Lung microvascular endothelial cell (primary cell): ENCODE measurements around the gene TMPRSS11A. TPM values are rescaled to one million over a fixed set of nuclear protein-coding genes. Genes with fewer than 3 reads are reported as not detected.

Experiments used
- DNase-seq, 2 donors: peaks; one replicate each; pipeline versions ENCODE4 v3.0.0 to v3.0.0-alpha.2; 2010; ENCODE audit warnings: low read depth in 2 of 2
- total RNA-seq: library from RNA; depleted of rRNA; stranded (reverse); fragments of >200 nt; gene quantifications from 2 replicates; pipeline ENCODE4 v1.2.1, GENCODE V29; 2014

The TMPRSS11A gene, protein sequence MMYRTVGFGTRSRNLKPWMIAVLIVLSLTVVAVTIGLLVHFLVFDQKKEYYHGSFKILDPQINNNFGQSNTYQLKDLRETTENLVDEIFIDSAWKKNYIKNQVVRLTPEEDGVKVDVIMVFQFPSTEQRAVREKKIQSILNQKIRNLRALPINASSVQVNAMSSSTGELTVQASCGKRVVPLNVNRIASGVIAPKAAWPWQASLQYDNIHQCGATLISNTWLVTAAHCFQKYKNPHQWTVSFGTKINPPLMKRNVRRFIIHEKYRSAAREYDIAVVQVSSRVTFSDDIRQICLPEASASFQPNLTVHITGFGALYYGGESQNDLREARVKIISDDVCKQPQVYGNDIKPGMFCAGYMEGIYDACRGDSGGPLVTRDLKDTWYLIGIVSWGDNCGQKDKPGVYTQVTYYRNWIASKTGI
- total RNA-seq, result not detected in 2 replicates

DNA sequence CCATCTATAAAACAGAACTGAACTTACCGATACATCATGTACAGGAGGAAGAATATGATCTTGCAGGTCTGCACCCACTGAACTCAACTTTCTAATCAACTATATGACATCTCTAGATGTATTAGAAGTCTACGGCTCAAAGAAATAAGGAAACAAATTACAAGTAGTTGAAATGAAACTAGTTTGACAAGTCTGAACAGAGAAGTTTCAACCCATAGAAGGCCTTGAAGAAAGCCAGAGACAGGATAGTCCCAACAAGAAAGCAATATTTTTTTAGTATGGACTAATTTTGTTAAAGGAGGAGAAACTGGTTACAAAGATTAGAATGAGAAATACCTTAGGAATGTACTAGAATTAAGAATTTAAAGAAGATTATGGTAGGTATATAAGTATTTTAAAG, at the start of gene TMPRSS11A:
Gene TMPRSS11A (minus strand): TSS at position 138 of the 400 bp plus-strand sequence. CDS start 100 bp downstream, at position 38.
- DNase-seq, result no peak

DNA sequence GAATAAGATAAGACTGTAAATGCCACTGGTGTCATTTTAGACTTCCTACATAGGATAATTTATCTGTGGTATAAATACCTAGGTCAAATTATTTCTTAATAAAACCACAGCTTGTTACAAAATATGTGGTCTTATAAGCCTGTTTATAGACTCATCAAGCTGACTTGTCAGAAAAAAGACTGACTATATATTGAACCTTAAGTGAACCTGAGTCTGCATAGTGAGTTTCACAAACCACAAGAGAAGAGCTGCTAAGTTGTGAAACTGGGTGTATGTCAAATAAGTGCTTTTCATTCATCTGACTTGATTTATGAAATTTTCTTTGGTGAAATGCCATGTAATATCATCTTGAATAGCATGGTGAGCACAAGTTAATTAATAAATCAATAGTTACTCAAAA, 48.4 kb upstream of the TMPRSS11A start:
- no peak for DNase-seq

DNA sequence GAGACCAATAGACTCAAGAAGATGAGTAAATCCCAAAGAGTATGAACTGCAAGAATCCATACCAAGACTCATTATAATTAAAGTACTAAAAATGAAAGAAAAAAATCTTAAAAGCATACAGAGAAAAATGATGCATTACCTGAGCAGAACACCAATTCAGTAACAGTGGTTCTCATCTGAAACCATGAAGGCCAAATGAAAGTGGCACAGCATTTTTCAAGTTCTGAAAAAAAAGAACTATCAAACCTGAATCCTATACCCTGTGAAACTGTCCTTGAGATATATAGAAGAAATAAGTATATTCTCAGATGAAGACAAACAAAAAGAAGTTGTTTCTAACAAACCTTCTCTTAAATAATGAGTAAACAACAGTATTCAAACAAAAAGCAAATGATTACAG, 39.6 kb upstream of the TMPRSS11A start:
- no peak for DNase-seq

DNA sequence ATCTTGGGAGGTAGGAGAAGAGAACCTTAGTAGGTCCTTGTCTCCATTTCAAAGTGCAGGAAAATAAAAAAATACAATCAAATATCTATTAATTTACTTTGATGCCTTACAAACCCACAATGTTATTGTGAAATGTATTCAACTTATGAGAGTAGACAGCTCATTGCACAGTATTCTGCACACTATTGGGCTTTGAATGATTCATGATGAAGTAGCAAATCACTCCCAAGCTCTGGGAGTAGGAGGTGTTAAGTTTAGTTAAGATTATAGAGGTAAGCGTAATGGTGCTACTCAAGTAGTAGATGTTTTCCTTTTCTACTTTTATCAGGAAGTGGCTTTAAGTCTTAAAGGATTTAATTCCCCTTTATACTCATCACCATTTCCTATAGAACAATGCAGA, 32.8 kb upstream of the TMPRSS11A start:
- DNase-seq, result no peak

DNA sequence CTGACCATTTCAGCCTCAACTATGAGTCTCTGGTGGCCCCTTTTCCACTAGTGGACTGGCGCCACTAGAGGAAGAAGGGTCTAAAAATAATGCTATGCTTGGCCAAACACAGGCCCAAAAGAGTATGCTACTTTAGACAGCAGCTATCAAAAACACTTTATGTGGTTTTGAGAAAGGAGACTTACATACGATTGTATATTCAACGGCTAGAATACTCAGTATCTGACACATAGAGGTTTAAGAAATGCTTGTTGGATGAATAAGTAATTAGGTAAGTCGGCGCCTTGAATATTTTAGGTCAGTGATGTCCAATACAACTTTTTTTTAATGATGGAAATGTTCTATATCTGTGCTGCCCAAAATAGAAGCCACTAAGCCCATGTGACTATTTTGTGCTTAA, 25.7 kb upstream of the TMPRSS11A start:
- no peak for DNase-seq

DNA sequence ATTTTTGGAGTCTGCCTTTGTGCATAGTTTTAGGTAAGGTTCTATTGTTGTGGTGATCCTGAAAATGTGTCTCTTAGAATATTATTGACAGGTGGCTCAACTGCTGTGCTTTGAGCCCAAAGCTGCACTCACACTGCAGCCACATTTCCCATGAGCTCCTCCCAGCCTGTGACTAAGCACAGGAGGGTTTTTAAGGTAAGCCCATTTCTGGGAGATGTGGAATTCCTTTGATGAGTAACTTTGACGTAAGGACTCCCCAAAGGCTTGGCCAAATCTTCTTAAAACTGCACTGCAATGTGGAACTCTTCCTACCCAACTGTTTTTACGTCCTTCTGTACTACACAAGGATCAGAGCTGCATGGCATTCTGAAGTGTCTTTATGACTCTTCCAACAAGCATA, 20.0 kb upstream of the TMPRSS11A start:
- DNase-seq, result no peak

DNA sequence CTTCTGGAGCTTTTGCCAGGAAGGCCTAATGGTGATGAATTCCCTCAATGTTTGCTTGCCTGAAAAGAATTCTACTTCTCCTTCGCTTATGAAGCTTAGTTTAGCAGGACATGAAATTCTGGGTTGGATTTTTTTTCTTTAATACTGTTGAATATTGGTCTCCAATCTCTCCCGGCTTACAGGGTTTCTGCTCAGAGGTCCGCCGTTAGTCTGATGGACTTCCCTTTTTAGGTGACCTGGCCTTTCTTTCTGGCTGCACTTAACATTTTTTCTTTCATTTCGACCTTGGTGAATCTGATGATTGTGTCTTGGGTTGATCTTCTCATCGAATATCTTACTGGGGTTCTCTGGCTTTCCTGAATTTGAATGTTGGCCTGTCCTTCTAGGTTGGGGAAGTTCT, 17.2 kb upstream of the TMPRSS11A start:
- DNase-seq, result no peak

DNA sequence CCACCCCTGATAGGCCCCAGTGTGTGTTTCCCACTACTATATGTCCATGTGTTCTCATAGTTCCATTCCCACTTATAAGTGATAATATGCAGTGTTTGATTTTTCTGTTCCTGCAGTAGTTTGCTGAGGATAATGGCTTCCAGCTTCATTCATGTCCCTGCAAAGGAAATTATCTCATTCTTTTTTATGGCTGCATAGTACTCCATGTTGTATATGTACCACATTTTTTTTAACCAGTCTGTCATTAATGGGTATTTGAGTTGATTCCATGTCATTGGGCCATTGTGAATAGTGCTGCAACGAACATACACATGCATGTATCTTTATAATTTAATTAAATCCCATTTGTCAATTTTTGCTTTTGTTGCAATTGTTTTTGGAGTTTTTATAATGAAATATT, 10.3 kb upstream of the TMPRSS11A start:
- DNase-seq, result no peak

DNA sequence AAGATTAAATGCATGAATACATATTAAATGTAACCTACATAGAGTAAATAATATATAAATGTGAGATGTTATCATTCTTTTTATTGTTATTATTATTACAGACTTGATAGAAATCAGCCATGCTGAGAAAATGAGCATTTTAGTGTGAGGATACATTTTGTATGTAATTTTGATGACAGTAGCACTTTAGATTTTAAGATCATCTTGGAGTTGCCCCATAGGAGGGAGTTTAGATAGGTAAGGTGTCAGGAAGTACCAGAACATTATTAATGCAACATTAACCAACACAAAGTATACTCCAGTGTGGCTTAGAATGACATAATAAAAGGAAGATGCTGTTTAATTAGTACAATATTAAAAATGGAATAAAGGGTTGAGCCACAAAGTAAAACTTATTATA, 8.4 kb downstream of the TMPRSS11A start:
- no peak for DNase-seq

DNA sequence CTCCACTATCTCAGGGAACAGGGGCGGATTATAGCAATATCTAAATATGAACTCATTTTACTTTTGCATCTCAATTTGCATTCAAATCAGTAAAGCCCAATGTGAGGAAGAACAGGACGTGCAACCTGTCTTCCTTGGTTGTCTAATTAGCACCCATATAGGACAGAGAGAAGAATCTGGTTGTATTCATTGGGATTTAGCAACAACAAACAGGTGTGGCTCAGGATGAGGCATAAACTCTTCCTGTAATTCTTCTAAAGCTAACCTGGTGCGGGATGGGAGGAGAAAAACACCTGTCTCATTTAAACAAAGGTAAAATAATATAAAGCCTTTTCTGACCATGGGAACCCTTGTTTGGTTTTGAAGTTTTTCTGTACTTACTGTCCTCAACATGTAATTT, 22.2 kb downstream of the TMPRSS11A start:
- DNase-seq, result no peak

DNA sequence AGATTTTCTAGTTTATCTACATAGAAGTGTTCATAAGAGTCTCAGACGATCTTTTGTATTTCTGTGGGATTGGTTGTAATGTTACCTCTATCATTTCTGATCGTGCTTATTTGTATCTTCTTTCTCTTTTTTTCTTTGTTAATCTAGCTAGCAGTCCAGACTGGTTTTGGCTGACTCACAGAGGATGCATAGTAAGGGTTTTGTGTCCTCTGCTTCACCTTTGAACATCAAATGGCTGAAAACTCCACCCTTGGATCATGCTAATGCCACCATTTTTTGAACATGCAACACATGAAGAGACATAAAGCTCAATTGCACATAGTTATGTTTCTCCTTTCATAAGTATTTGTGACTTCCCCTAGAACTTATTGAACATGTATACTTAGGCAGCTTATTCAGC, 22.8 kb downstream of the TMPRSS11A start:
- no peak for DNase-seq

DNA sequence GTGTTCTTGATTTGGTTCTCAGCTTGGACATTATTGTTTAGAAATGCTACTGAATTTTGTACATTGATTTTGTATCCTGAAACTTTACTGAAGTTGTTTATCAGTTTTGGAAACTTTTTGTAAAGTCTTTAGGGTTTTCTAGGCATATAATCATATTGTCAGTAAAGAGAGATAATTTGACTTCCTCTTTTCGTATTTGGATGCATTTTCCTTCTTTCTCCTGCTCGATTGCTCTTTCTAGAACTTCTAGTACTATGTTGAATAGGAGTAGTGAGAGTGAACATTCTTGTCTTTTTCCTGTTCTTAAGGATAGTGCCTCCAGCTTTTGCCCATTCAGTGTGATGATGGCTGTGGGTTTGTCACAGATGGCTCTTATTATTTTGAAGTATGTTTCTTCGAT, 24.1 kb downstream of the TMPRSS11A start:
- DNase-seq, result no peak

DNA sequence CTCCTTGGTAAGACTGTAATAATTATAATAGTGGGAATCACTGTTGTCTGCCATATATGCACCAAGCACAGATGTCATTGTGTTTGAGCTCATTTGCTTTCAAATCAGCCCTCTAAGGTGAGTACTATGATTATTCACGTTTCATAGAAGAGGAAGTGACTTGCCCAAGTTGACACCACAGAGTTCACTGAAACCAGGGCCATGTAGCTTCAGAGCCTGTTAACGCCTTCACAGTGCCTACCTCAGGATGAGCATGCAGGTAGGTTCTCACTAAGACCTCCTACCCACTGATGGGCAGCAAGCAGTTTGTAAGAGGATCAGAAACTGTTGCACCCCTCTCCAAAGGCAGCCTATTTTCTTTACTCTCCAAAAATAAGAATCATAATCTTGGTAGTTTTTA, 27.4 kb downstream of the TMPRSS11A start:
- no peak for DNase-seq

DNA sequence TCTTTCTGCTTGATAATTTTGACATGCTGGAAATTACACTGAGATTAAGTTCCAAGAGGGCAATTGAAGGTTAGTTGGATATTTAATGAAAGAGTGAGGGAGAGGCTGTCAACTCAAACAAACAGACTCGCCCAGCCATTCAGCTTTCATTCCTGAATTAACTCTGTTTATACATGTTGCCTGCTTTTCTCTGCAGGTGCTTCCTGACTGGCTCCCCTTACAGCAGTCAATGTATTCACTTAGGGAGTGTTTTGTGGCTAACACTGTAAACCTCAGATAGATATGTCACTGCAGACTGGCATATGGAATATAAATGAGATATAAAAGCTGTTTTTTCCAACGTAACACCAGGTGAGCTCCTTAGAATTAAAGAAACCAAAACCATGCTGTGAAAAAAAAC, 28.7 kb downstream of the TMPRSS11A start:
- DNase-seq, result peak; percentile 25 to 81

DNA sequence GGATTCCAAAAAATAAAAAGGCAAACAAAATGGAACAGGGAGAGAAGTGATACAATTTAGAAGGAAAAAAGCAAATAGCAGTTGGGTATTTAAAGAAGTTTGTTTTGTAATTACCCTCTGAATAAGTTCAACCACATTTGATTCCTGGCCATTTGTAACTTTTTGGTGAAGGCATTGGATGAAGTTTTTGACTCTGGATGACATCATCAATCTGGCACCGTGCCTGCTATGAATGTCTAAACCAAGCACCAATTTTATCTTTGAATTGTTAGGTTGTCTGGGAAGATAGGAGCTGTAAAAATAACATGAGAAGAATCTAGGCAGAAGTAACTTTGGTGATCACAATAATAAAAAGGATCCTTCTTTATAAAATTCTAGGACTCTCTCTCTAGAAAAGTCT, 29.5 kb downstream of the TMPRSS11A start:
- peak in 1 of 2 donors; percentile 32 for DNase-seq

DNA sequence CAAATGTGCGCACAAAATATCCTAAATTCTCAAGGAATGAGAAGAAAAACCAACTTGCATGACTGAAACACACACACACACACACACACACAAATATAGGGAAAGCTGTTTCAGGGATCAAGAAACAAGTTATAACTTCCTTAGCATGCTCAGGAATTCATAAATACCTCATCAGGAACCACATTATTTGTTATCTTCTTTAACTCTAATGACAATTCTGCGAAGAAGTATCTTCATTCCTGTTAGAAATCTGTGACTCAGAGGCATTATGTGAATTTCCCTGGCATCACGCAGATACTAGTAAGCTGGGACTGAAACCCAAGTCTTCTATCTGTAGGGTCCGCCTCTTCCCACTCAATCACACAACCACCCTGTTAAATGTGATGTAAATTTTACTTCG, 30.3 kb downstream of the TMPRSS11A start:
- DNase-seq, result no peak

DNA sequence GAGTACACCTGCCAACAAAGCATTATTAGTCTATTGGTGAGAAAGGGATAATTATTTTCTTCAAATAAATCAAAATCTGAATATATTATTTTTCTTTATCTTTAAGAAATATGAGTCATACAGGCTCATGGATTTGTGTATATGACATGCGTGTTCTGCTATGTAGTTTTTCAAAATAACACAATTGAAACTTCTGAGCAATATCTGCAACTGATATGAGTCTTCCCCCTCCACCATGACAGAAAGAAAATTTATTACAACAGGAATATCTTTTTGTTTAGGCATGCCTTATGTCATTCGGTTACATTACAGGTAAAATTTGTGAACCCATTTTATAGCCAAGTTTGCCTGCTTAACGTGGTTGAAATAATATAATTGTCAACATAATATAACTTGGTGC, 32.0 kb downstream of the TMPRSS11A start:
- no peak for DNase-seq

DNA sequence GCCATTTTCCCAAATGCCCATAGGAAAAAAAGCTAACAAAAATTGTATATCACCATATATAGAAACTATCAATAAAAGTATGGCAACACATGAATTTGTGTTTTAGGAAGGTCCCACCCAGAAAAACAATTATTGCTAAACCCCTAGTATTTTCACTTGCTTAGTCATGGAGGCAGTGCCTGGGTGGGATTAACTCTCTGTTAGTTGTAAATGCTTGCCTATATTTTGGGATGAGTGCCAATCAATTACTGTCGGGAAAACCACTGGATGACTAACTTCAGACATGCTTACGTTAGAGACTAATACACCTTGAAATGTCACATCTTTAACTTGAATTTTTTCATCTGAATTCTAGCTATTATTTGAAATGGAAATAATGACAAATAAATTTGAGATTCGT, 33.9 kb downstream of the TMPRSS11A start:
- peak in 1 of 2 donors; percentile 15 for DNase-seq

DNA sequence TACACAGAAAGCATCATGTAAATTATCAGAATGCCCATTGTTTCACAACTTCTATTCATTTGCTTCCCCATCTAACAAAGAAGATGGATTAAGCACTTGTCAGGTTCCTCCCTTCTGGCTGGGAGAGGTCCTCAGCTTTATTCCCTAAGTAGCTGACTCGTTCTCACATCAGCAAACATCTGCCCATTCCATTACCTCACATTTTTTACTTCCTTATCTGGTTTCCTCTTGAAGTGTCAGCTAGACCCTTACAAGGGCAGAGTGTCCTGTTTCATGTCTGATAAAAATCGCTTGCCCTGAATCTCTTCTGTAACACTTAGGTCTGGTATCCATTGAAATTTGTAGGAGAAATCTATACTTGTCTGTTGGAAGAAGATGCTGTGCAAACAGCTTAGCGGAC, 34.7 kb downstream of the TMPRSS11A start:
- peak in 1 of 2 donors; percentile 30 for DNase-seq

DNA sequence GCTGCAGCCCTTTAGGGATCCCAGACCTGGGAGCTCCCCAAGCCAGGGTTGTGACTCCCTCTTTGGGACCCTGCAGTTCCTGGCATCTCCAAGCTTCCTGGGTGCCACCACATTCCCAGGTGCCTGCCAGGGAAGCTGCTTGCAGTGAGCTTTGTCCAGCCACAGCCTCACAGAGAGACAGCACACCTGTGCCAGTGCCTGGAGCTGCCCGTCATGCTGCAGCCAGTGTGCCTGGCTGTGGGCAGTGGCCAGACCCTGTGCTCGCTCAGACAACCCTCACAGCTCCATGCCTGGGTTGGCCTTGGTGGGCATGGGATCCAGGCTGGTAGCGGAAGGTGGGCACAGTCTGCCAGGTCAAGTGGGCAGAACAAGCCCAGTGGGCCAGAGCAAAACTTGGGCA, 36.0 kb downstream of the TMPRSS11A start:
- no peak for DNase-seq

DNA sequence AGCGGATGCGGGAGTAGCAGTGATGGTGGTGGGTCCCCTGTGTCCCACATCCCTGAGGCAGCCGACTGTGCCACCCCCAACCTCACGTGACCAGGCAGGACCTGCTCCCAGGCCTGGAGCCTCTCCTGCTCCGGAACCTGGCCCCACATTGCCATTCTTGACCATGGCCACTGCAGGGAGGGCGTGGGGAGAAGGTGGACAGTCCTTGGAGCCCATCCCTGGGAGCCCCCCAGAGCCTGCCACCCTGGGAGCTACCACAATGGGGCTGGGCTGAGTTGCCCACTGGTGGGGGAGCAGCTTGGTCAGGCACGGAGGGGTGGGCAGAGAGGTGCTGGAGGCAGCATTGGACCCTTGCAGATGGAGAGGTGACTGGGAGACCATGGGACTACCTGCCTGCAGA, 36.8 kb downstream of the TMPRSS11A start:
- no peak for DNase-seq

DNA sequence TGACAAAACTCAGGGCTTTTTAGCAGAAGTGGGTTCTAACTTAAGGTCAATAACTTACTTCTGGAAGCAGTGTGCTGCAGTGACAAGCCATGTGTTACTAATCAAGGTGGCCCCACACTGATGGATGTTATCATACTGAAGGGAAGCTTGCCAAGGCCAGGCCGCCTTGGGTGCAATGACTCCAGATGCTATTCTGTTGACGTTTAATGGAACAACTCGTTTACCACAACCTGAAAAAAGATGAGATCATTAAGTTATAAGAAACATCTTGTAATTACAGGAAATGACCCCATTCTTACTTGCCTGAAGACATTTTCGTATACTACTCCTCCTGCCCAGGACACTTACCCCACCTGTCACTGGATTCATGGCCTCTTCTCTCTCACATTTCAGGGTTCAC, 40.6 kb downstream of the TMPRSS11A start:
- no peak for DNase-seq

DNA sequence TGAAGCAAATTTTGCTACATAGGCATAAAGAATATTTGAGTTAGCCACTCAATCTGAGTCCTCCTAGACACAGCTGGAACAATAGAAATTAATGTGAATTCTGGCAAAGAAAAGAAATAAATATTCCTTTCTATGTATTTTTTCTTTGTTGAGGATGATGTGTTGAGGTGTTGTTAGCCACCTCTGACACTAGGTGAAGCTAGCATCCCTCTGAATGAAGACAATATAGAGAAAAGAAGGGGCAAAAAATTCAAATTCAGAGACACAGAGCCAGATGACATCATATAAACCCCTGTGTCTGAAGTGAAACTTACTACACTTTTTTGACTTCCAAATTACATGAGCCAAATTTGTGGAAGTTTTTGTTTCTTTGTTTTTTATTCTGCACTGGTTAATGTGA, 44.9 kb downstream of the TMPRSS11A start:
- peak in 1 of 2 donors; percentile 3 for DNase-seq
